Hepatocyte (in vitro differentiated cells): ENCODE measurements around the gene UBE2E2.

Source experiments
- CTCF ChIP-seq: fragments of 200-600 bp; sonication (generic); IDR thresholded peaks from 2 replicates; pipeline ENCODE4 v1.5.1; 2016; ENCODE audit warnings: antibody characterized with exemption, mild to moderate bottlenecking; ENCODE audit not compliant: poor library complexity
- EZH2 ChIP-seq: fragments of 200-600 bp; sonication (generic); IDR thresholded peaks from 2 replicates; pipeline ENCODE4 v1.6.1; 2016; ENCODE audit warnings: antibody characterized with exemption, mild to moderate bottlenecking, borderline replicate concordance
- EZH2phosphoT487 ChIP-seq: fragments of 200-600 bp; sonication (generic); IDR thresholded peaks from one replicate; pipeline ENCODE4 v1.6.1; 2018; ENCODE audit warnings: antibody characterized with exemption, mild to moderate bottlenecking, low read depth, moderate library complexity; ENCODE audit not compliant: unreplicated experiment, severe bottlenecking

- TF ChIP-seq CTCF: no peak
- TF ChIP-seq EZH2: no peak
- TF ChIP-seq EZH2phosphoT487: no peak
Measured at GRCh38 chr3:23341147-23341838, 138.2 kb downstream of the UBE2E2 start.
